MCF 10A (cell line): ENCODE results near the gene RAB9A. TPM values are rescaled to one million over a fixed set of nuclear protein-coding genes. Genes with fewer than 3 reads are reported as not detected.
"Not testable (repeated sequence)": the region's sequence is repeated elsewhere in the genome, so short reads cannot be mapped to it uniquely, and the experiment has no call there.

Source experiments
- Bru-seq: library from RNA; stranded (reverse); fragments of 400-500 nt; gene quantifications from one replicate; lab custom pipeline; 2021; lab: Mats Ljungman, UMichigan
- BruChase-seq, 2 experiments: library from RNA; stranded (reverse); fragments of 400-500 nt; gene quantifications; one replicate each; lab custom pipeline; 2021; lab: Mats Ljungman, UMichigan
- BruUV-seq: library from RNA; stranded (reverse); fragments of 400-500 nt; replicated peaks from 2 replicates; lab custom pipeline; 2021; lab: Mats Ljungman, UMichigan
- CTCF ChIA-PET: fragments of 300-600 bp; sonication (Branson Sonifier 250); formaldehyde crosslinking; extraction: SDS; loops from one replicate; lab custom pipeline; 2021; ENCODE audit warnings: antibody characterized with exemption, inconsistent platforms; lab: Yijun Ruan, JAX
- POLR2A ChIA-PET: fragments of 300-600, 350-650 bp; sonication (Branson Sonifier 250); formaldehyde crosslinking; extraction: SDS; loops from one replicate; lab custom pipeline; 2020; ENCODE audit warnings: antibody characterized with exemption, inconsistent platforms; lab: Yijun Ruan, JAX
- DNase-seq: peaks from one replicate; pipeline ENCODE4 v3.0.0-alpha.2; 2018; ENCODE audit not compliant: unreplicated experiment
- H3K27ac Mint-ChIP-seq: one replicate; pipeline ENCODE4 v1.8.0; 2022; ENCODE audit warnings: mild to moderate bottlenecking, low read depth, mixed read lengths; ENCODE audit not compliant: unreplicated experiment
- H3K27me3 Mint-ChIP-seq: one replicate; pipeline ENCODE4 v1.8.0; 2022; ENCODE audit warnings: mixed read lengths; ENCODE audit not compliant: insufficient read depth, unreplicated experiment
- H3K36me3 Mint-ChIP-seq: one replicate; pipeline ENCODE4 v1.8.0; 2022; ENCODE audit warnings: mild to moderate bottlenecking, moderate library complexity, mixed read lengths; ENCODE audit not compliant: insufficient read depth, unreplicated experiment
- H3K4me1 Mint-ChIP-seq: one replicate; pipeline ENCODE4 v1.8.0; 2022; ENCODE audit warnings: mixed read lengths; ENCODE audit not compliant: insufficient read depth, unreplicated experiment
- H3K4me3 Mint-ChIP-seq: one replicate; pipeline ENCODE4 v1.8.0; 2022; ENCODE audit warnings: mild to moderate bottlenecking, moderate library complexity, mixed read lengths; ENCODE audit not compliant: unreplicated experiment
- H3K9me3 Mint-ChIP-seq: one replicate; pipeline ENCODE4 v1.8.0; 2022; ENCODE audit warnings: mixed read lengths; ENCODE audit not compliant: unreplicated experiment
- CTCF ChIP-seq: fragments of 200-600 bp; IDR thresholded peaks from one replicate; pipeline ENCODE4 v1.8.0; 2022; ENCODE audit warnings: antibody characterized with exemption, mild to moderate bottlenecking; ENCODE audit not compliant: unreplicated experiment
- intact Hi-C: fragments of 100-400 bp; cut with micrococcal nuclease; formaldehyde crosslinking; loops from 2 replicates; pipeline ENCODE4 v1.14.1; 2022
- long read RNA-seq: library from polyadenylated mRNA; stranded (forward); transcript quantifications from one replicate; pipeline ENCODE4 v2.0.0, GENCODE V29; 2022
- total RNA-seq: library from RNA; stranded (reverse); gene quantifications from 2 replicates; pipeline ENCODE4 v1.2.3, GENCODE V29; 2022

Gene RAB9A
- 28.0 and 32.3 TPM in 2 replicates for total RNA-seq
- Bru-seq, nascent RNA, result percentile 90 among the genes with signal in this experiment
- BruChase-seq, experiment 1, labeled RNA remaining after a 6-hour chase, result percentile 66 among the genes with signal in this experiment
- percentile 87 among the genes with signal in this experiment for BruChase-seq, experiment 2, labeled RNA remaining after a 2-hour chase
- long read RNA-seq, transcript RAB9A-202 (3 exons, 2,039 nt), result major isoform, 33 of 78 reads
- long read RNA-seq, transcript RAB9A-203 (2 exons, 737 nt), result minor isoform, 17 of 78 reads
- long read RNA-seq, partial matches to known transcripts, result 0 of 78 reads
- long read RNA-seq, other reads (novel, unspliced or antisense), result 26 of 78 reads

- Mint-ChIP-seq H3K4me3 (peak within 1 kb of the TSS; percentile 84), H3K27me3 (peaks cover 8% of the 10 kb centered on the region), H3K36me3 (no peaks in the 10 kb centered on the region), H3K9me3 (no peaks in the 10 kb centered on the region), H3K4me1 (peaks cover 37% of the 10 kb centered on the region), H3K27ac (peak within 1 kb of the TSS; percentile 77)
- POLR2A ChIA-PET, result interaction anchor here (0.6 to 15.4 kb wide), 18 partner anchors 8 to 206 kb away, joined by 3 to 213 read pairs (median 6); partner anchors contain the start of genes OFD1, TCEANC and TRAPPC2
- no TSS peak for BruUV-seq
- intact Hi-C loops, result loop anchor here (1.0 kb wide), 1 partner anchor 30 kb away; no protein-coding TSS in a partner anchor
- CTCF ChIA-PET, result interaction anchor here (0.6 to 1.7 kb wide), 7 partner anchors 45 to 896 kb away, joined by 3 to 7 read pairs (median 3); partner anchors contain the start of genes OFD1 and TRAPPC2
- no peak for TF ChIP-seq CTCF
- peak; percentile 86 for DNase-seq
These were observed at the start of gene RAB9A for GRCh38 chrX:13688958-13689740. Gene RAB9A, plus strand, starts transcription at chrX:13689128. Its CDS starts 19,619 bp downstream, at chrX:13708747.

- H3K9me3 Mint-ChIP-seq, result peaks cover 15% of the 10 kb centered on the region
- H3K27me3 Mint-ChIP-seq, result peaks cover 58% of the 10 kb centered on the region
- H3K27ac Mint-ChIP-seq, H3K36me3 Mint-ChIP-seq, H3K4me1 Mint-ChIP-seq, intact Hi-C loops, H3K4me3 Mint-ChIP-seq, DNase-seq, BruUV-seq, CTCF ChIA-PET: not testable (repeated sequence)
- POLR2A ChIA-PET, result interaction anchor here (0.6 kb wide), 1 partner anchor 253 kb away, joined by 3 read pairs; no protein-coding TSS in a partner anchor
These were observed 47.2 kb upstream of the RAB9A start for GRCh38 chrX:13641684-13642083.

- Mint-ChIP-seq H3K9me3 (no peaks in the 10 kb centered on the region), H3K27ac (no peak overlapping the region), H3K36me3 (no peaks in the 10 kb centered on the region), H3K4me3 (no peak overlapping the region), H3K27me3 (peaks cover 50% of the 10 kb centered on the region), H3K4me1 (peaks cover 8% of the 10 kb centered on the region)
- ChIA-PET CTCF (interaction anchor here (0.5 to 5.7 kb wide), 42 partner anchors 8 to 1096 kb away, joined by 3 to 185 read pairs (median 4); no protein-coding TSS in a partner anchor), POLR2A (interaction anchor here (1.2 to 2.0 kb wide), 2 partner anchors 43 to 138 kb away, joined by 3 to 16 read pairs; partner anchors contain the start of gene RAB9A)
- intact Hi-C loops, result loop anchor here (1.0 to 2.0 kb wide), 2 partner anchors 139 to 831 kb away; no protein-coding TSS in a partner anchor
- DNase-seq, result no peak
- TF ChIP-seq CTCF, result no peak
- BruUV-seq, result no TSS peak
These were observed 43.3 kb upstream of the RAB9A start for GRCh38 chrX:13645464-13646153.

GRCh38 chrX:13646154-13646549 is 42.8 kb upstream of the RAB9A start:
- intact Hi-C loops, result loop anchor here (1.0 to 2.0 kb wide), 2 partner anchors 140 to 831 kb away; no protein-coding TSS in a partner anchor
- no TSS peak for BruUV-seq
- Mint-ChIP-seq H3K4me1 (peaks cover 8% of the 10 kb centered on the region), H3K27me3 (peaks cover 55% of the 10 kb centered on the region), H3K4me3 (no peak overlapping the region), H3K36me3 (no peaks in the 10 kb centered on the region), H3K9me3 (no peaks in the 10 kb centered on the region), H3K27ac (no peak overlapping the region)
- CTCF ChIA-PET, result interaction anchor here (0.5 to 5.7 kb wide), 45 partner anchors 12 to 832 kb away, joined by 3 to 185 read pairs (median 4); no protein-coding TSS in a partner anchor
- TF ChIP-seq CTCF, result peak; percentile 54
- POLR2A ChIA-PET, result interaction anchor here (1.2 to 2.0 kb wide), 2 partner anchors 43 to 139 kb away, joined by 3 to 16 read pairs; partner anchors contain the start of gene RAB9A
- DNase-seq, result peak; percentile 77
